A549 (cell line): ENCODE data around the gene AQP12B. TPM values are rescaled to one million over a fixed set of nuclear protein-coding genes. Genes with fewer than 3 reads are reported as not detected.

ENCODE experiments used
- ATAC-seq, 2 experiments: fragments of 200-7000 bp in 1 of 2; fragments of >200 bp in 1 of 2; cut with Nextera tagmentation in 1 of 2; cut with Tn5 transposase in 1 of 2; 3 replicates each; pipeline versions ENCODE4 v1.8.0 to v1.9.1; 2018 to 2020; ENCODE audit warnings: mild to moderate bottlenecking in 1 of 2, moderate library complexity in 1 of 2
- CTCF ChIA-PET: fragments of 300-600 bp; sonication (Branson Sonifier 250); formaldehyde crosslinking; extraction: SDS; loops from one replicate; lab custom pipeline; 2021; ENCODE audit warnings: antibody characterized with exemption, inconsistent platforms; lab: Yijun Ruan, JAX
- POLR2A ChIA-PET: fragments of 350-600 bp; formaldehyde crosslinking; extraction: SDS; loops from one replicate; lab custom pipeline; 2021; ENCODE audit warnings: antibody characterized with exemption, inconsistent platforms; lab: Yijun Ruan, JAX
- DNase-seq, 2 experiments: peaks; one replicate each; pipeline versions ENCODE4 v3.0.0 to v3.0.0-alpha.2; 2011 to 2016; ENCODE audit warnings: low read depth in 1 of 2, low spot score in 1 of 2
- FAIRE-seq: peaks from 2 replicates; lab custom pipeline; 2011; peaks lifted over from hg19 to GRCh38; lab: Jason Lieb, UNC
- H3K27ac ChIP-seq, 2 experiments: fragments of >200 bp; sonication (Bioruptor Twin); formaldehyde crosslinking; 3 replicates each; pipeline ENCODE4 v1.5.1; 2016 to 2017
- H3K4me1 ChIP-seq: fragments of >200 bp; sonication (Bioruptor Twin); formaldehyde crosslinking; 3 replicates; pipeline ENCODE4 v1.6.1; 2016
- H3K4me2 ChIP-seq: fragments of >200 bp; sonication (Bioruptor Twin); formaldehyde crosslinking; 3 replicates; pipeline ENCODE4 v1.6.1; 2016
- H3K4me3 ChIP-seq: fragments of >200 bp; sonication (Bioruptor Twin); formaldehyde crosslinking; 3 replicates; pipeline ENCODE4 v1.5.1; 2016
- H3K9me3 ChIP-seq: fragments of >200 bp; sonication (Bioruptor Twin); formaldehyde crosslinking; 3 replicates; pipeline ENCODE4 v1.6.1; 2016
- CBX8 ChIP-seq: fragments of 200-600 bp; sonication (generic); IDR thresholded peaks from 2 replicates; pipeline ENCODE4 v1.6.1; 2016
- EHF ChIP-seq: fragments of 250-450 bp; sonication (Bioruptor Pico); IDR thresholded peaks from 2 replicates; pipeline ENCODE4 v1.5.0; 2020; ENCODE audit warnings: mild to moderate bottlenecking
- EHMT2 ChIP-seq: fragments of 200-600 bp; sonication (generic); IDR thresholded peaks from 2 replicates; pipeline ENCODE4 v1.6.1; 2016; ENCODE audit warnings: antibody characterized with exemption, low read depth, mild to moderate bottlenecking, moderate library complexity
- EP300 ChIP-seq, 2 experiments: fragments of >200 bp; sonication (Bioruptor Twin); formaldehyde crosslinking; IDR thresholded peaks; 2 replicates in 1 of 2; 3 replicates in 1 of 2; pipeline ENCODE4 v1.6.1; 2016 to 2017
- HDAC2 ChIP-seq: fragments of 200-600 bp; sonication (generic); IDR thresholded peaks from 2 replicates; pipeline ENCODE4 v1.6.1; 2016
- HOXB13 ChIP-seq: fragments of 250-450 bp; sonication (Bioruptor Pico); IDR thresholded peaks from 2 replicates; pipeline ENCODE4 v1.5.0; 2020; ENCODE audit warnings: low read depth, mild to moderate bottlenecking, moderate library complexity
- JUN ChIP-seq, 2 experiments: fragments of >200 bp; sonication (Bioruptor Twin); formaldehyde crosslinking; IDR thresholded peaks; 2 replicates in 1 of 2; 3 replicates in 1 of 2; pipeline ENCODE4 v1.6.1; 2016 to 2017
- MAFK ChIP-seq: fragments of 450-650 bp; IDR thresholded peaks from 2 replicates; pipeline ENCODE4 v1.6.1; 2014; ENCODE audit not compliant: partially characterized antibody
- NFE2L2 ChIP-seq: fragments of 150-350 bp; conservative IDR thresholded peaks from 2 replicates; pipeline ENCODE4 v1.6.1; 2014; ENCODE audit warnings: low read length
- PBX3 ChIP-seq: IDR thresholded peaks from 2 replicates; pipeline ENCODE4 v1.6.1; 2012
- PHF8 ChIP-seq: fragments of 200-600 bp; sonication (generic); IDR thresholded peaks from 2 replicates; pipeline ENCODE4 v1.6.1; 2016; ENCODE audit warnings: low read depth, mild to moderate bottlenecking, antibody characterized with exemption, moderate library complexity, borderline replicate concordance
- POLR2AphosphoS2 ChIP-seq: conservative IDR thresholded peaks from 2 replicates; pipeline ENCODE4 v1.6.1; 2012; ENCODE audit warnings: low read length, improper control_type of control experiment, inconsistent platforms
- USF2 ChIP-seq: fragments of 450-650 bp; IDR thresholded peaks from 2 replicates; pipeline ENCODE4 v1.6.1; 2014; ENCODE audit warnings: antibody characterized with exemption
- ZSCAN20 ChIP-seq: fragments of 250-450 bp; sonication (Bioruptor Pico); IDR thresholded peaks from 2 replicates; pipeline ENCODE4 v1.8.0; 2022; ENCODE audit warnings: mild to moderate bottlenecking, moderate library complexity
- WGBS: methylation state at CpG from one replicate; pipeline ENCODE4 v1.1.6; 2017; ENCODE audit errors: missing lambda C conversion rate; 5-methylcytosine and 5-hydroxymethylcytosine counted together
- polyA plus RNA-seq, 4 experiments: library from polyadenylated mRNA; depleted of rRNA in 3 of 4; stranded (reverse); fragments of >200 nt; fragmentation: RNase III in 1 of 4; extraction: RNeasy Plus Mini Kit Qiagen cat#74134 plus additional on column Dnase treatment in 1 of 4; gene quantifications; 2 replicates in 3 of 4; 3 replicates in 1 of 4; pipeline ENCODE4 v1.2.3, GENCODE V29; 2011 to 2017
- TF ChIP-seq, protein P1 (sequence below): fragments of 200-600 bp; sonication (generic); IDR thresholded peaks from 2 replicates; pipeline ENCODE4 v1.6.1; 2016; ENCODE audit warnings: antibody characterized with exemption, mild to moderate bottlenecking, moderate library complexity

Gene AQP12B
- polyA plus RNA-seq, 2 of the 4 experiments (the other 2 are of a cell fraction) = not detected

DNA sequence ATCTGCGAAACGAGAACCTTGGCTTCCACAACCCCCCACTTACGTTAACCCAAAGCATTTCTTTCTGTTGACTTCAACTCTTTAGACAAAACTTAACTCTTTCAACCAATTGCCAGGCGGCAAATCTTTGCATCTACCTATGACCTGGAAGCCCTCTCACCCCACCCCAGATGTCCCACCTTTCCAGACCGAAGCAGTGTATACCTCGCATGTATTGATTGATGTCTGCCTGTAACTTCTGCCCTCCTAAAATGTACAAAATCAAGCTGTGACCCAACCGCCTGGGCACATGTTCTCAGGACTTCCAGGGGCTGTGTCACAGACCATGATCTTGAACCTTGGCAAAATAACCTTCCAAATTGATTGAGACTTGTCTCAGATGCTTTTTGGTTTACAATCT is 12.3 kb downstream of the AQP12B start:
- Histone ChIP-seq H3K4me3 (no peak overlapping the region), H3K4me2 (no peak overlapping the region), H3K27ac (no peak overlapping the region)
- 31% methylated on average over 7 of the region's 7 CpGs for WGBS
- CTCF ChIA-PET = interaction anchor here (1.3 kb wide), 1 partner anchor 66 kb away, joined by 3 read pairs; no protein-coding TSS in a partner anchor
- FAIRE-seq = no peak
- no peak for ATAC-seq
- POLR2A ChIA-PET = no interaction called here
- no peak for TF ChIP-seq JUN (IDR thresholded peaks at IDR 0.05)
- no peak for TF ChIP-seq USF2
- no peak for TF ChIP-seq HDAC2
- TF ChIP-seq MAFK = no peak
- TF ChIP-seq HOXB13 (CRISPR knock-in tag) = no peak
- no peak for TF ChIP-seq PHF8
- no peak for TF ChIP-seq CBX8
- TF ChIP-seq NFE2L2 = no peak
- no peak for TF ChIP-seq POLR2AphosphoS2
- TF ChIP-seq, all 56 proteins: peak for 0
- Histone ChIP-seq H3K4me1 (no peaks in the 10 kb centered on the region), H3K9me3 (peaks cover 4% of the 10 kb centered on the region; the same call in 2 of the 3 replicates)
- no peak for DNase-seq

DNA sequence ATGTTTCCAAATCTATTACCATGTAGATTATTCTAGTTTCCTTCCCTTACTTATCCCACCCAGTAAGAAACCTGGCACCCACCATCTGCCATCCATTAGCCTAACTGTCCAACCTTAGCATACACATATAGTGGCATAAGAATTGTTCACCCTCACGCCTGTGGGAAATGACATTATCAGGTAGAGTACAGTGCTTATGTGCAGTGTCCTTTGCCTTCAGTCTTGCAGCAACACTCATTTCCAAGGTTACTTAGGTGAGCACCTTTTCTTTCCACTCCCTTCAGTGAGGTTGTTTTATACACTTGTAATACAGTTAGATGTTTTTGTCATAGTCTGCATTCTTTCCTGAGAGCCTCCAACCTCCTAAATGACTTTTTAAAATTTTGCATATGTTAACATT is 18.1 kb downstream of the AQP12B start:
- Histone ChIP-seq H3K4me2 (no peak overlapping the region), H3K9me3 (peaks cover 28% of the 10 kb centered on the region), H3K4me3 (no peak overlapping the region), H3K27ac (no peak overlapping the region)
- ChIA-PET CTCF (no interaction called here), POLR2A (no interaction called here)
- no peak for ATAC-seq
- 4% methylated on average over 1 of the region's 1 CpG for WGBS
- no peak for TF ChIP-seq EHF (CRISPR knock-in tag)
- TF ChIP-seq, all 56 proteins: peak for 0
- no peak for FAIRE-seq
- H3K4me1 ChIP-seq = no peaks in the 10 kb centered on the region
- no peak for DNase-seq

DNA sequence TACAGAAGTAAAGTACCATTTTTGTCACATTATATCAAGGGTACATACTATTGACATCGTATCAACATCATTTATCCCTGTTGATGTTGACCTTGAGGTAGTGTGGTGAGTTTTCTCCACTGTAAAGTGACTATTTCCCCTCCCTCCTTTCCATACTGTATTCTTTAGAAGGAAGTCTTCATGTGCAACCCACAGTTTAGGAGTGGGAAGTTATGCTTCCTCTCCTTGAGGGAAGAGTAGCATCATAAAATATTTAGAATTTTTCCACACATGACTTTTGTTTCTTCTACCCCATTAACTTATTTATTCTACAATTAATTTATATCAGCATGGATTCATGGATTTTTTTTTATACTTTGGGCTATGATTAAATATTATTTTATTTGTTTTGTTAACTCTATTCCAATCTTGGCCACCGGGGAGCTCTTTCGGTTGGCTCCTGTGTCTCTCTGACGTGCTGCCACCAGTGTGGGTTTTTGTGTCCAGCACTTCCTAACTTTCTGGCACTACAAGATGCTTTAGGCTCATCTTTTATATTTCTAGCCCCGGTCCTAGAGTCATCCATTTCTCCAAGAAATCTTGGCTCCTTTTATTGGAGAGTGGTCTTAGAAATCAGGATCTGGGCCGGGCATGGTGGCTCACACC is 19.0 kb downstream of the AQP12B start:
- TF ChIP-seq EHF (CRISPR knock-in tag) (no peak), EHMT2 (no peak), EP300 (IDR thresholded peaks at IDR 0.05) (no peak), POLR2AphosphoS2 (no peak), ZSCAN20 (CRISPR knock-in tag) (no peak), PBX3 (no peak)
- TF ChIP-seq, protein P1, sequence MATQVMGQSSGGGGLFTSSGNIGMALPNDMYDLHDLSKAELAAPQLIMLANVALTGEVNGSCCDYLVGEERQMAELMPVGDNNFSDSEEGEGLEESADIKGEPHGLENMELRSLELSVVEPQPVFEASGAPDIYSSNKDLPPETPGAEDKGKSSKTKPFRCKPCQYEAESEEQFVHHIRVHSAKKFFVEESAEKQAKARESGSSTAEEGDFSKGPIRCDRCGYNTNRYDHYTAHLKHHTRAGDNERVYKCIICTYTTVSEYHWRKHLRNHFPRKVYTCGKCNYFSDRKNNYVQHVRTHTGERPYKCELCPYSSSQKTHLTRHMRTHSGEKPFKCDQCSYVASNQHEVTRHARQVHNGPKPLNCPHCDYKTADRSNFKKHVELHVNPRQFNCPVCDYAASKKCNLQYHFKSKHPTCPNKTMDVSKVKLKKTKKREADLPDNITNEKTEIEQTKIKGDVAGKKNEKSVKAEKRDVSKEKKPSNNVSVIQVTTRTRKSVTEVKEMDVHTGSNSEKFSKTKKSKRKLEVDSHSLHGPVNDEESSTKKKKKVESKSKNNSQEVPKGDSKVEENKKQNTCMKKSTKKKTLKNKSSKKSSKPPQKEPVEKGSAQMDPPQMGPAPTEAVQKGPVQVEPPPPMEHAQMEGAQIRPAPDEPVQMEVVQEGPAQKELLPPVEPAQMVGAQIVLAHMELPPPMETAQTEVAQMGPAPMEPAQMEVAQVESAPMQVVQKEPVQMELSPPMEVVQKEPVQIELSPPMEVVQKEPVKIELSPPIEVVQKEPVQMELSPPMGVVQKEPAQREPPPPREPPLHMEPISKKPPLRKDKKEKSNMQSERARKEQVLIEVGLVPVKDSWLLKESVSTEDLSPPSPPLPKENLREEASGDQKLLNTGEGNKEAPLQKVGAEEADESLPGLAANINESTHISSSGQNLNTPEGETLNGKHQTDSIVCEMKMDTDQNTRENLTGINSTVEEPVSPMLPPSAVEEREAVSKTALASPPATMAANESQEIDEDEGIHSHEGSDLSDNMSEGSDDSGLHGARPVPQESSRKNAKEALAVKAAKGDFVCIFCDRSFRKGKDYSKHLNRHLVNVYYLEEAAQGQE = no peak
- H3K4me3 ChIP-seq = no peak overlapping the region
- FAIRE-seq (no peak), ATAC-seq (no peak), DNase-seq (no peak)
- 7% methylated on average over 6 of the region's 6 CpGs for WGBS
- H3K9me3 ChIP-seq = peaks cover 28% of the 10 kb centered on the region
- ChIA-PET CTCF (interaction anchor here (0.6 kb wide), 2 partner anchors 147 to 521 kb away, joined by 3 read pairs; no protein-coding TSS in a partner anchor), POLR2A (no interaction called here)
- no peaks in the 10 kb centered on the region for H3K4me1 ChIP-seq
- H3K27ac ChIP-seq = no peak overlapping the region
- no peak overlapping the region for H3K4me2 ChIP-seq
